GM19397 (cell line): ENCODE data around the gene OSMR.

Source experiments
- ATAC-seq: cut with Tn5 transposase; IDR thresholded peaks from one replicate; pipeline ENCODE4 v1.9.1; 2021; ENCODE audit warnings: mild to moderate bottlenecking, moderate library complexity; ENCODE audit not compliant: unreplicated experiment

Gene OSMR

GRCh38 chr5:38845526-38846378, at the start of gene OSMR:
OSMR (plus strand) TSS chr5:38846012; CDS start chr5:38869045, 23,033 bp downstream.
- no peak for ATAC-seq

GRCh38 chr5:38796742-38797108, 49.1 kb upstream of the OSMR start:
- no peak for ATAC-seq

GRCh38 chr5:38797838-38798237, 48.0 kb upstream of the OSMR start:
- no peak for ATAC-seq

- no peak for ATAC-seq
Observed at GRCh38 chr5:38799556-38800377, 46.0 kb upstream of the OSMR start.

- no peak for ATAC-seq
Observed at GRCh38 chr5:38800515-38800914, 45.3 kb upstream of the OSMR start.

GRCh38 chr5:38802125-38802524, 43.7 kb upstream of the OSMR start:
- ATAC-seq: no peak

- no peak for ATAC-seq
Observed at GRCh38 chr5:38803246-38803645, 42.6 kb upstream of the OSMR start.

- ATAC-seq: no peak
Observed at GRCh38 chr5:38806775-38807258, 39.0 kb upstream of the OSMR start.

GRCh38 chr5:38807570-38808483, 38.0 kb upstream of the OSMR start:
- ATAC-seq: no peak

GRCh38 chr5:38808666-38809343, 37.0 kb upstream of the OSMR start:
- ATAC-seq: no peak

GRCh38 chr5:38809388-38810359, 36.1 kb upstream of the OSMR start:
- peak; percentile 67 for ATAC-seq

- no peak for ATAC-seq
Observed at GRCh38 chr5:38814879-38815278, 30.9 kb upstream of the OSMR start.

GRCh38 chr5:38816083-38817030, 29.5 kb upstream of the OSMR start:
- no peak for ATAC-seq

GRCh38 chr5:38821679-38822078, 24.1 kb upstream of the OSMR start:
- ATAC-seq: no peak

- no peak for ATAC-seq
Observed at GRCh38 chr5:38823503-38823902, 22.3 kb upstream of the OSMR start.

GRCh38 chr5:38824821-38825220, 21.0 kb upstream of the OSMR start:
- no peak for ATAC-seq

GRCh38 chr5:38825494-38825893, 20.3 kb upstream of the OSMR start:
- ATAC-seq: no peak

GRCh38 chr5:38827525-38827924, 18.3 kb upstream of the OSMR start:
- ATAC-seq: no peak
